ENCODE data around the gene HOXD10.

HOXD10 gene

GRCh38 chr2:176146645-176147044, 30.1 kb downstream of the HOXD10 start:
- Histone ChIP-seq H3K27me3 (ENCODE audit: low read depth, low read length) (peaks cover 70% of the 10 kb centered on the region), H3K4me3 (ENCODE audit: low read depth in 1 of 2, low read length in 2 of 2) (no peak overlapping the region)

GRCh38 chr2:176147210-176147799, 30.7 kb downstream of the HOXD10 start:
- peaks cover 71% of the 10 kb centered on the region for H3K27me3 ChIP-seq (ENCODE audit: low read depth, low read length)
- no peaks in the 10 kb centered on the region for H3K36me3 ChIP-seq (ENCODE audit: control insufficient read depth in 1 of 2, insufficient read depth in 2 of 2, low read length in 2 of 2)
- peaks cover 0 to 15% of the 10 kb centered on the region in 2 donors for H3K4me1 ChIP-seq (ENCODE audit: control insufficient read depth in 1 of 2, insufficient read depth in 2 of 2, low read length in 2 of 2)

More at GRCh38 chr2:176146645-176147044, 30.1 kb downstream of the HOXD10 start:
- no peak overlapping the region for H3K27ac ChIP-seq (ENCODE audit: low read length)
- no peaks in the 10 kb centered on the region for H3K36me3 ChIP-seq (ENCODE audit: control insufficient read depth in 1 of 2, insufficient read depth in 2 of 2, low read length in 2 of 2)
- peaks cover 0 to 9% of the 10 kb centered on the region in 2 donors for H3K9me3 ChIP-seq (ENCODE audit: control insufficient read depth in 1 of 2, low read length in 2 of 2)
- H3K4me1 ChIP-seq (ENCODE audit: control insufficient read depth in 1 of 2, insufficient read depth in 2 of 2, low read length in 2 of 2): peaks cover 0 to 11% of the 10 kb centered on the region in 2 donors

GRCh38 chr2:176147800-176148496, 31.4 kb downstream of the HOXD10 start:
- Histone ChIP-seq H3K36me3 (ENCODE audit: control insufficient read depth in 1 of 2, insufficient read depth in 2 of 2, low read length in 2 of 2) (no peaks in the 10 kb centered on the region), H3K9me3 (ENCODE audit: control insufficient read depth in 1 of 2, low read length in 2 of 2) (peaks cover 0 to 9% of the 10 kb centered on the region in 2 donors), H3K27me3 (ENCODE audit: low read depth, low read length) (peaks cover 65% of the 10 kb centered on the region), H3K4me1 (ENCODE audit: control insufficient read depth in 1 of 2, insufficient read depth in 2 of 2, low read length in 2 of 2) (peaks cover 0 to 15% of the 10 kb centered on the region in 2 donors), H3K27ac (ENCODE audit: low read length) (no peak overlapping the region), H3K4me3 (ENCODE audit: low read depth in 1 of 2, low read length in 2 of 2) (no peak overlapping the region)

More at GRCh38 chr2:176147210-176147799, 30.7 kb downstream of the HOXD10 start:
- Histone ChIP-seq H3K27ac (ENCODE audit: low read length) (no peak overlapping the region), H3K4me3 (ENCODE audit: low read depth in 1 of 2, low read length in 2 of 2) (no peak overlapping the region), H3K9me3 (ENCODE audit: control insufficient read depth in 1 of 2, low read length in 2 of 2) (peaks cover 0 to 9% of the 10 kb centered on the region in 2 donors)

GRCh38 chr2:176148751-176149421, 32.3 kb downstream of the HOXD10 start:
- Histone ChIP-seq H3K27ac (ENCODE audit: low read length) (no peak overlapping the region), H3K36me3 (ENCODE audit: control insufficient read depth in 1 of 2, insufficient read depth in 2 of 2, low read length in 2 of 2) (no peaks in the 10 kb centered on the region), H3K4me1 (ENCODE audit: control insufficient read depth in 1 of 2, insufficient read depth in 2 of 2, low read length in 2 of 2) (peaks cover 0 to 15% of the 10 kb centered on the region in 2 donors), H3K4me3 (ENCODE audit: low read depth in 1 of 2, low read length in 2 of 2) (no peak overlapping the region), H3K27me3 (ENCODE audit: low read depth, low read length) (peaks cover 71% of the 10 kb centered on the region), H3K9me3 (ENCODE audit: control insufficient read depth in 1 of 2, low read length in 2 of 2) (peaks cover 0 to 9% of the 10 kb centered on the region in 2 donors)

DNA sequence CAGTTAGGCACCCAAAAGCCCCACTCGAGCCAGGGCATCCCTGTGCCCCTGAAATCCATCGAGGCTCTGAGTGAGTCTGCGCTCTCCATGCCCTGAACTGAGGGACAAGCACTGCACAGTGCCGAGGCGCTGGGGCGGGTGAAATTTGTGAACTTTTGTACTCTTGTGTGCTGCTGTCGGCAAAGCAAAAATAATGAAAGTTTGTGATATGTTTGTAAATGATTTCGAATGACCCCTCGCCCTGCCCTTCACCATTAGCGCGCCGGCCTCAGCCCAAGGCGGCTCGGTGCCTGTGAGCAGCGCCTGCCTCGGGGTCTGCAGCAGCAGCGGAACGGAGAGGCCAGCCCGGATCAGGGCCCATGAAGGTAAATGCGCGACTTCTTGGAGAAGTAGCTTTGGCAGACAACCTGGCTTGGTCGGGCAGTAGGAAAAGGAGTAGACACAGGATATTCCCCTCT, 32.9 kb downstream of the HOXD10 start:
- Histone ChIP-seq H3K27me3 (ENCODE audit: low read depth, low read length) (peaks cover 71% of the 10 kb centered on the region), H3K36me3 (ENCODE audit: control insufficient read depth in 1 of 2, insufficient read depth in 2 of 2, low read length in 2 of 2) (no peaks in the 10 kb centered on the region), H3K4me3 (ENCODE audit: low read depth in 1 of 2, low read length in 2 of 2) (no peak overlapping the region), H3K4me1 (ENCODE audit: control insufficient read depth in 1 of 2, insufficient read depth in 2 of 2, low read length in 2 of 2) (peaks cover 0 to 15% of the 10 kb centered on the region in 2 donors), H3K27ac (ENCODE audit: low read length) (no peak overlapping the region), H3K9me3 (ENCODE audit: control insufficient read depth in 1 of 2, low read length in 2 of 2) (peaks cover 0 to 9% of the 10 kb centered on the region in 2 donors)

- peaks cover 66% of the 10 kb centered on the region for H3K27me3 ChIP-seq (ENCODE audit: low read depth, low read length)
- H3K4me1 ChIP-seq (ENCODE audit: control insufficient read depth in 1 of 2, insufficient read depth in 2 of 2, low read length in 2 of 2): peaks cover 0 to 15% of the 10 kb centered on the region in 2 donors
- H3K4me3 ChIP-seq (ENCODE audit: low read depth in 1 of 2, low read length in 2 of 2): no peak overlapping the region
- peaks cover 0 to 9% of the 10 kb centered on the region in 2 donors for H3K9me3 ChIP-seq (ENCODE audit: control insufficient read depth in 1 of 2, low read length in 2 of 2)
- H3K27ac ChIP-seq (ENCODE audit: low read length): no peak overlapping the region
- no peaks in the 10 kb centered on the region for H3K36me3 ChIP-seq (ENCODE audit: control insufficient read depth in 1 of 2, insufficient read depth in 2 of 2, low read length in 2 of 2)
These were observed 33.5 kb downstream of the HOXD10 start for GRCh38 chr2:176149939-176150583.

GRCh38 chr2:176150584-176151441, 34.2 kb downstream of the HOXD10 start:
- no peak overlapping the region for H3K27ac ChIP-seq (ENCODE audit: low read length)
- no peak overlapping the region for H3K4me3 ChIP-seq (ENCODE audit: low read depth in 1 of 2, low read length in 2 of 2)
- peaks cover 0 to 7% of the 10 kb centered on the region in 2 donors for H3K9me3 ChIP-seq (ENCODE audit: control insufficient read depth in 1 of 2, low read length in 2 of 2)
- peaks cover 0 to 15% of the 10 kb centered on the region in 2 donors for H3K4me1 ChIP-seq (ENCODE audit: control insufficient read depth in 1 of 2, insufficient read depth in 2 of 2, low read length in 2 of 2)
- H3K36me3 ChIP-seq (ENCODE audit: control insufficient read depth in 1 of 2, insufficient read depth in 2 of 2, low read length in 2 of 2): no peaks in the 10 kb centered on the region
- peaks cover 67% of the 10 kb centered on the region for H3K27me3 ChIP-seq (ENCODE audit: low read depth, low read length)

DNA sequence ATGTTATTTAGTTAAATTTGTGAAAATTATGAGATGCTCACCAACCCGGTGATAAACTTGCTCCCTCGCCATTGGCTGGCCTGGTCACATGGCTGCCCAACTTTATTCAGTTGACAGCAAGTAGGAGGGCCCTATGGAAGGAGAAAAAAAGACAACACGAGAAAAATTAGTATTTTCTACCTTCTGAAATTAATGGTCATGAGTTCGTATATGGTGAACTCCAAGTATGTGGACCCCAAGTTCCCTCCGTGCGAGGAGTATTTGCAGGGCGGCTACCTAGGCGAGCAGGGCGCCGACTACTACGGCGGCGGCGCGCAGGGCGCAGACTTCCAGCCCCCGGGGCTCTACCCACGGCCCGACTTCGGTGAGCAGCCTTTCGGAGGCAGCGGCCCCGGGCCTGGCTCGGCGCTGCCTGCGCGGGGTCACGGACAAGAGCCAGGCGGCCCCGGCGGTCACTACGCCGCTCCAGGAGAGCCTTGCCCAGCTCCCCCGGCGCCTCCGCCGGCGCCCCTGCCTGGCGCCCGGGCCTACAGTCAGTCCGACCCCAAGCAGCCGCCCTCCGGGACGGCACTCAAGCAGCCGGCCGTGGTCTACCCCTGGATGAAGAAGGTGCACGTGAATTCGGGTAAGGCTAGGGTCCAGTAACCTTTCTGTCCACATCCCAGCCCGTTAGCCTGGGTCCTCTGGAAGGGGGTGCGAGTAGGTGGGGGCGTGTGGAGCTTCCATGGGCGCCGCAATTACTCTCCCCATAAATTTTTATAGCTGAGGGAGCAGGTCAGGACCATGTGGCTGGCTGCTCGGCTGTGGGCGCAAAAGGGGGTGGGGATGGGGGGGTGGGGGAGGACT, 35.1 kb downstream of the HOXD10 start, which contains the start of gene HOXD4:
HOXD4 (plus strand) TSS at position 109 of the 846 bp plus-strand sequence; CDS start at position 193, 84 bp downstream.
- Histone ChIP-seq H3K27ac (ENCODE audit: low read length) (no peak within 1 kb of the TSS), H3K27me3 (ENCODE audit: low read depth, low read length) (peaks cover 67% of the 10 kb centered on the region), H3K4me3 (ENCODE audit: low read depth in 1 of 2, low read length in 2 of 2) (peak within 1 kb of the TSS in 1 of 2 donors; percentile 50)

GRCh38 chr2:176152350-176153181, 36.0 kb downstream of the HOXD10 start:
- no peak overlapping the region for H3K4me3 ChIP-seq (ENCODE audit: low read depth in 1 of 2, low read length in 2 of 2)
- H3K4me1 ChIP-seq (ENCODE audit: control insufficient read depth in 1 of 2, insufficient read depth in 2 of 2, low read length in 2 of 2): peaks cover 0 to 24% of the 10 kb centered on the region in 2 donors

More for the DNA sequence above, 35.1 kb downstream of the HOXD10 start, which contains the start of gene HOXD4:
- Histone ChIP-seq H3K9me3 (ENCODE audit: control insufficient read depth in 1 of 2, low read length in 2 of 2) (peaks cover 0 to 4% of the 10 kb centered on the region in 2 donors), H3K4me1 (ENCODE audit: control insufficient read depth in 1 of 2, insufficient read depth in 2 of 2, low read length in 2 of 2) (peaks cover 0 to 15% of the 10 kb centered on the region in 2 donors), H3K36me3 (ENCODE audit: control insufficient read depth in 1 of 2, insufficient read depth in 2 of 2, low read length in 2 of 2) (no peaks in the 10 kb centered on the region)

More at GRCh38 chr2:176152350-176153181, 36.0 kb downstream of the HOXD10 start:
- Histone ChIP-seq H3K36me3 (ENCODE audit: control insufficient read depth in 1 of 2, insufficient read depth in 2 of 2, low read length in 2 of 2) (no peaks in the 10 kb centered on the region), H3K27ac (ENCODE audit: low read length) (no peak overlapping the region), H3K27me3 (ENCODE audit: low read depth, low read length) (peaks cover 68% of the 10 kb centered on the region), H3K9me3 (ENCODE audit: control insufficient read depth in 1 of 2, low read length in 2 of 2) (peaks cover 0 to 4% of the 10 kb centered on the region in 2 donors)

Measured in muscle layer of duodenum (tissue), 2 donors.